Suprapubic skin (tissue), 4 donors: Measurements from ENCODE around the gene ENGASE. TPM values are rescaled to one million over a fixed set of nuclear protein-coding genes. Genes with fewer than 3 reads are reported as not detected.
A peak's percentile ranks its signal among the peaks of the same experiment; 100 is the strongest.

Source experiments
- DNase-seq, 2 donors: peaks; one replicate each; pipeline ENCODE4 v3.0.0-alpha.2; 2019; ENCODE audit warnings: low spot score in 2 of 2
- H3K27ac ChIP-seq: fragments of 200-600 bp; sonication (generic); one replicate; pipeline ENCODE4 v1.5.1; 2019
- H3K27me3 ChIP-seq: fragments of 200-600 bp; sonication (generic); one replicate; pipeline ENCODE4 v1.5.1; 2019
- H3K36me3 ChIP-seq: fragments of 200-600 bp; sonication (generic); one replicate; pipeline ENCODE4 v1.5.1; 2019
- H3K4me1 ChIP-seq: fragments of 200-600 bp; sonication (generic); one replicate; pipeline ENCODE4 v1.5.1; 2019
- H3K4me3 ChIP-seq: fragments of 200-600 bp; sonication (generic); one replicate; pipeline ENCODE4 v1.5.1; 2019; ENCODE audit warnings: mild to moderate bottlenecking
- H3K9me3 ChIP-seq: fragments of 200-600 bp; sonication (generic); one replicate; pipeline ENCODE4 v1.5.1; 2019
- CTCF ChIP-seq, 2 donors: fragments of 200-600 bp in 1 of 2; fragments of 450-650 bp in 1 of 2; sonication (generic) in 1 of 2; IDR thresholded peaks; one replicate each; pipeline ENCODE4 v1.5.1; 2016 to 2019; ENCODE audit warnings: antibody characterized with exemption in 2 of 2, mild to moderate bottlenecking in 1 of 2, moderate library complexity in 1 of 2
- EP300 ChIP-seq: sonication (generic); formaldehyde crosslinking; IDR thresholded peaks from one replicate; pipeline ENCODE4 v1.6.1; 2017; ENCODE audit warnings: antibody characterized with exemption
- POLR2A ChIP-seq, 2 donors: fragments of 450-650 bp; IDR thresholded peaks; one replicate each; pipeline ENCODE4 v1.6.1; 2017; ENCODE audit warnings: antibody characterized with exemption in 2 of 2, mild to moderate bottlenecking in 2 of 2, moderate library complexity in 2 of 2
- POLR2AphosphoS5 ChIP-seq, 3 donors: sonication (generic); formaldehyde crosslinking; IDR thresholded peaks; one replicate each; pipeline ENCODE4 v1.6.1; 2017; ENCODE audit warnings: antibody characterized with exemption in 3 of 3
- WGBS: methylation state at CpG from one replicate; pipeline ENCODE4 v1.1.5; 2018; 5-methylcytosine and 5-hydroxymethylcytosine counted together
- total RNA-seq, 4 donors: library from RNA; depleted of rRNA; stranded (reverse); fragments of >200 nt; gene quantifications; one replicate each; pipeline ENCODE4 v1.1.0, GENCODE V29; 2016

ENGASE gene
- total RNA-seq, 4 donors from 2014 or later: 20.6 to 87.6 (median 38.4) TPM

GRCh38 chr17:79088997-79089328 lies 14.3 kb downstream of the ENGASE start:
- peaks cover 14% of the 10 kb centered on the region for H3K4me1 ChIP-seq
- 48% methylated on average over 4 of the region's 8 CpGs for WGBS
- peaks cover 33% of the 10 kb centered on the region for H3K36me3 ChIP-seq
- no peak overlapping the region for H3K27ac ChIP-seq
- no peak overlapping the region for H3K4me3 ChIP-seq
- TF ChIP-seq POLR2AphosphoS5 (IDR thresholded peaks at IDR 0.05) (no peak), CTCF (IDR thresholded peaks at IDR 0.05) (no peak), POLR2A (IDR thresholded peaks at IDR 0.05) (no peak), EP300 (no peak)
- H3K9me3 ChIP-seq: no peaks in the 10 kb centered on the region
- no peak for DNase-seq
- H3K27me3 ChIP-seq: peaks cover 32% of the 10 kb centered on the region

GRCh38 chr17:79089720-79090442 lies 15.3 kb downstream of the ENGASE start:
- peaks cover 14% of the 10 kb centered on the region for H3K4me1 ChIP-seq
- peak overlapping the region; percentile 5 for H3K4me3 ChIP-seq
- H3K27ac ChIP-seq: no peak overlapping the region
- DNase-seq: no peak
- 50% methylated on average over 3 of the region's 31 CpGs for WGBS
- H3K36me3 ChIP-seq: peaks cover 24% of the 10 kb centered on the region
- peaks cover 41% of the 10 kb centered on the region for H3K27me3 ChIP-seq
- TF ChIP-seq EP300 (no peak), POLR2A (IDR thresholded peaks at IDR 0.05) (no peak)
- no peaks in the 10 kb centered on the region for H3K9me3 ChIP-seq

- H3K4me3 ChIP-seq: peak overlapping the region; percentile 5
- H3K4me1 ChIP-seq: peaks cover 14% of the 10 kb centered on the region
- 20% methylated on average over 23 of the region's 32 CpGs for WGBS
- H3K9me3 ChIP-seq: no peaks in the 10 kb centered on the region
- DNase-seq: no peak
- H3K27ac ChIP-seq: no peak overlapping the region
- H3K27me3 ChIP-seq: peaks cover 49% of the 10 kb centered on the region
- no peak for TF ChIP-seq POLR2AphosphoS5 (IDR thresholded peaks at IDR 0.05)
- TF ChIP-seq CTCF (IDR thresholded peaks at IDR 0.05): peak in 1 of 2 donors; percentile 32
- peaks cover 16% of the 10 kb centered on the region for H3K36me3 ChIP-seq
Measured at GRCh38 chr17:79090443-79091225, 16.0 kb downstream of the ENGASE start.

- TF ChIP-seq POLR2A (IDR thresholded peaks at IDR 0.05): no peak
- no peak for TF ChIP-seq CTCF (IDR thresholded peaks at IDR 0.05)
- no peak for TF ChIP-seq POLR2AphosphoS5 (IDR thresholded peaks at IDR 0.05)
- no peak for TF ChIP-seq EP300
- Histone ChIP-seq H3K4me3 (no peak overlapping the region), H3K36me3 (peaks cover 10% of the 10 kb centered on the region), H3K27ac (no peak overlapping the region), H3K27me3 (peaks cover 55% of the 10 kb centered on the region), H3K4me1 (peaks cover 14% of the 10 kb centered on the region), H3K9me3 (no peaks in the 10 kb centered on the region)
- no peak for DNase-seq
- no CpG with 5 or more reads among the region's 10 CpGs for WGBS
Measured at GRCh38 chr17:79091226-79091670, 16.6 kb downstream of the ENGASE start.

- no peak for TF ChIP-seq EP300
- TF ChIP-seq POLR2A (IDR thresholded peaks at IDR 0.05): no peak
- TF ChIP-seq CTCF (IDR thresholded peaks at IDR 0.05): no peak
- no peak for TF ChIP-seq POLR2AphosphoS5 (IDR thresholded peaks at IDR 0.05)
- peaks cover 68% of the 10 kb centered on the region for H3K27me3 ChIP-seq
- H3K4me3 ChIP-seq: no peak overlapping the region
- H3K36me3 ChIP-seq: no peaks in the 10 kb centered on the region
- WGBS: 65% methylated on average over 4 of the region's 4 CpGs
- H3K9me3 ChIP-seq: no peaks in the 10 kb centered on the region
- H3K4me1 ChIP-seq: peaks cover 20% of the 10 kb centered on the region
- no peak for DNase-seq
- H3K27ac ChIP-seq: no peak overlapping the region
Measured at GRCh38 chr17:79092567-79092966, 17.9 kb downstream of the ENGASE start.
